Measurements from ENCODE around the gene RNF214.

DNA sequence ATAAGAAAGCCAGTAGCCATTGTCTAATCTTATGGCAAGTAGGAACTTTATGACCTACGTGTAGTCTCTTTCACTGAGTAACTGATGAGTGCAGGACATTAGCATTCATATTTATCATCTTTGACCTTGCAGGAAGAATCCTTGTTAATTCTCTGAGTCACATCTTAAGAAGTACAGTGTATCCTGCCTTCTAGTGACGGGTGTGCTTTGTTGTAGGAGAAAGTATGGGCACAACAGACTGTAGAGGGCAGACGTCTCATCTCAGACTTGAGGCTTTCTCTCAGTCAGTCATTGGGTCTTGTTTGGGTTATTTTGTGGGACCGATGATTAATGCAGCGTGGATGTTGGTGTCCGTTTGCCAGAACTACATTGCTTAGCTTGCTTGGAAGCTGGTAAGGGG lies 6.8 kb downstream of the RNF214 start:
- no peak for TF ChIP-seq EZH2 (IDR thresholded peaks at IDR 0.05; ENCODE audit: low read length, missing control alignments)
- TF ChIP-seq, protein P1, sequence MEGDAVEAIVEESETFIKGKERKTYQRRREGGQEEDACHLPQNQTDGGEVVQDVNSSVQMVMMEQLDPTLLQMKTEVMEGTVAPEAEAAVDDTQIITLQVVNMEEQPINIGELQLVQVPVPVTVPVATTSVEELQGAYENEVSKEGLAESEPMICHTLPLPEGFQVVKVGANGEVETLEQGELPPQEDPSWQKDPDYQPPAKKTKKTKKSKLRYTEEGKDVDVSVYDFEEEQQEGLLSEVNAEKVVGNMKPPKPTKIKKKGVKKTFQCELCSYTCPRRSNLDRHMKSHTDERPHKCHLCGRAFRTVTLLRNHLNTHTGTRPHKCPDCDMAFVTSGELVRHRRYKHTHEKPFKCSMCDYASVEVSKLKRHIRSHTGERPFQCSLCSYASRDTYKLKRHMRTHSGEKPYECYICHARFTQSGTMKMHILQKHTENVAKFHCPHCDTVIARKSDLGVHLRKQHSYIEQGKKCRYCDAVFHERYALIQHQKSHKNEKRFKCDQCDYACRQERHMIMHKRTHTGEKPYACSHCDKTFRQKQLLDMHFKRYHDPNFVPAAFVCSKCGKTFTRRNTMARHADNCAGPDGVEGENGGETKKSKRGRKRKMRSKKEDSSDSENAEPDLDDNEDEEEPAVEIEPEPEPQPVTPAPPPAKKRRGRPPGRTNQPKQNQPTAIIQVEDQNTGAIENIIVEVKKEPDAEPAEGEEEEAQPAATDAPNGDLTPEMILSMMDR (conservative IDR thresholded peaks at IDR 0.05 in 1 of 2, IDR thresholded peaks at IDR 0.05 in 1 of 2; ENCODE audit: low read depth in 1 of 2, low read length in 2 of 2): peak; percentile 37 to 66
